ENCODE results near the gene ACER2.

GRCh38 chr9:19371942-19372341 lies 36.9 kb upstream of the ACER2 start:
- TF ChIP-seq CTCF (IDR thresholded peaks at IDR 0.05; ENCODE audit: low read length) (peak; percentile 8; the same call in 1 of the 2 replicates), EZH2 (IDR thresholded peaks at IDR 0.05; ENCODE audit: borderline replicate concordance, low read length) (no peak)
